Progenitor cell of endocrine pancreas (in vitro differentiated cells): Measurements from ENCODE around the gene RAB36. TPM values are rescaled to one million over a fixed set of nuclear protein-coding genes. Genes with fewer than 3 reads are reported as not detected.

ENCODE experiments used
- DNase-seq: peaks from one replicate; pipeline ENCODE4 v3.0.0; 2021; ENCODE audit warnings: low spot score; ENCODE audit not compliant: unreplicated experiment
- H3K27ac Mint-ChIP-seq: 2 replicates; pipeline ENCODE4 v1.8.0; 2021; ENCODE audit warnings: mild to moderate bottlenecking, moderate library complexity, mixed read lengths
- H3K27me3 Mint-ChIP-seq: 2 replicates; pipeline ENCODE4 v1.8.0; 2021; ENCODE audit warnings: mixed read lengths
- H3K36me3 Mint-ChIP-seq: 2 replicates; pipeline ENCODE4 v1.8.0; 2022; ENCODE audit warnings: mixed read lengths; ENCODE audit not compliant: insufficient read depth
- H3K4me1 Mint-ChIP-seq: 2 replicates; pipeline ENCODE4 v1.8.0; 2021; ENCODE audit warnings: low read depth, mixed read lengths
- H3K4me3 Mint-ChIP-seq: 2 replicates; pipeline ENCODE4 v1.8.0; 2021; ENCODE audit warnings: low read depth, mild to moderate bottlenecking, moderate library complexity, mixed read lengths
- H3K9me3 Mint-ChIP-seq: 2 replicates; pipeline ENCODE4 v1.8.0; 2021; ENCODE audit warnings: low read depth, mixed read lengths
- CTCF ChIP-seq: fragments of 200-600 bp; sonication (generic); IDR thresholded peaks from one replicate; pipeline ENCODE4 v1.5.0; 2021; ENCODE audit warnings: antibody characterized with exemption, mild to moderate bottlenecking; ENCODE audit not compliant: unreplicated experiment
- total RNA-seq: library from RNA; stranded (reverse); gene quantifications from 2 replicates; pipeline ENCODE4 v1.2.1, GENCODE V29; 2021

RAB36 gene
- total RNA-seq, 1 donor from 2014 or later, result 10.3 TPM

DNA sequence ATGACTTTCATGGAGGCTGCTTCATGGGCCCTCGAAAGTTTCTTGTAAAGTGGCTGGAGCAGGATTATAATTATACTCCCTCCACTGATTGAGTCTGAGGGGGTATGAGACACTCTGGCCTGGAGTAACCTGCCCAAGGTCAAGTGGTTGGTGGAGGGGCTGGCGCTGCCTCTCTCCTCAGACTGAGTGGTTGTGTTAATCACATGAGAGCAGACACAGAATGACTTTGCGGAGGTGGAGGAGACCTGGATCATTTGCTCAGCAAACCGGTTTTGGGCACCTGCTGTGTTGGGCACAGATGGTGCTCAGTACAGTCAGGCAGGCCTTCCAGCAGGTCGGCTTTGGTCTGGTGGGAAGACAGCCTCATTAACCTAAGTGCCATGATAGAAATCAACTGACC lies 46.9 kb downstream of the RAB36 start:
- Mint-ChIP-seq H3K36me3 (peaks cover 11% of the 10 kb centered on the region), H3K4me3 (no peak overlapping the region), H3K4me1 (peaks cover 26% of the 10 kb centered on the region), H3K27me3 (no peaks in the 10 kb centered on the region), H3K27ac (no peak overlapping the region), H3K9me3 (no peaks in the 10 kb centered on the region)
- TF ChIP-seq CTCF, result no peak
- DNase-seq, result no peak

GRCh38 chr22:23192558-23192957 lies 47.3 kb downstream of the RAB36 start:
- no peaks in the 10 kb centered on the region for H3K27me3 Mint-ChIP-seq
- peaks cover 11% of the 10 kb centered on the region for H3K36me3 Mint-ChIP-seq
- TF ChIP-seq CTCF, result no peak
- H3K27ac Mint-ChIP-seq, result peak overlapping the region; percentile 89
- no peak for DNase-seq
- no peak overlapping the region for H3K4me3 Mint-ChIP-seq
- H3K9me3 Mint-ChIP-seq, result no peaks in the 10 kb centered on the region
- peaks cover 23% of the 10 kb centered on the region for H3K4me1 Mint-ChIP-seq

GRCh38 chr22:23193196-23193827 lies 48.0 kb downstream of the RAB36 start:
- no peaks in the 10 kb centered on the region for H3K9me3 Mint-ChIP-seq
- H3K27ac Mint-ChIP-seq, result no peak overlapping the region
- peaks cover 19% of the 10 kb centered on the region for H3K4me1 Mint-ChIP-seq
- no peak for DNase-seq
- TF ChIP-seq CTCF, result no peak
- H3K36me3 Mint-ChIP-seq, result peaks cover 9% of the 10 kb centered on the region
- H3K4me3 Mint-ChIP-seq, result no peak overlapping the region
- no peaks in the 10 kb centered on the region for H3K27me3 Mint-ChIP-seq

DNA sequence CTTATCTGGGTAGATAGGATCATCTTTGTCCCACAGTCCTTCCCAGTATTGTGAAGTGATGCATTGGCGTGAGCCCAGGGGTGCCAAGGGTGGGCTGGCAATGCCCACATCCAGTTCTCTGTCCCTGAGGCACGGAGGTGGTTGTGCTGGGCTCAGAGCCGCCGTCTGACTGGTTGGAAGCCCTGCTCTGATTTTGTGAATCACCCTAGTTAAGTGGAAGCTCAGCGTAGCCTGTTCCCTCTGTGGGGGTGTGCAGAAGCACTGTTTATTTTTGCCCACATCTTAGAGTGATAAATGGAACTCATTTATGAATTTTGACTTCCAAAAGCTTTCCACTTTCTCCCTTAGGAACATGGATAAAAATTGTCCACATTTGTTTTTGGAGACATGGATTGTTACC lies 48.6 kb downstream of the RAB36 start:
- H3K27me3 Mint-ChIP-seq, result no peaks in the 10 kb centered on the region
- H3K36me3 Mint-ChIP-seq, result peaks cover 10% of the 10 kb centered on the region
- TF ChIP-seq CTCF, result no peak
- H3K9me3 Mint-ChIP-seq, result no peaks in the 10 kb centered on the region
- H3K27ac Mint-ChIP-seq, result no peak overlapping the region
- DNase-seq, result no peak
- peaks cover 21% of the 10 kb centered on the region for H3K4me1 Mint-ChIP-seq
- no peak overlapping the region for H3K4me3 Mint-ChIP-seq

DNA sequence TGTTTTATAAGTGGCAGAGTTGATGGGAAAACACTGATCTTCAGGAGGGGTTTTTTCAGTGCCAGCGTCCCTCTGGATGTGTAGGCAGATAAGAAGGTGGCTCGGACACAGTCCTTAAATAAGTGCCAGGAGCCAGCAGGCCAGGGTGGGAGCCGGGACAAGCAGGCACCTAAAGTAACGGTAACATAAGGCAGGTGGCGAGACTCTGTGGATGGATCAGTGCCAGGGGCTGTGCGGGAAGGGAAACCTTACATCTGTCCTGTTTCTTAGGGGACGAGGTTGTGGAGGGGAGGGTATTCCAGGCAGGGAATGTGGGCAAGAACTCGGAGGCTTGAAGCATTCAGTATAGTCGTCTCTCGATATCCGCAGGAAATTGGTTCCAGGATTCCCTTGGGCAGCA lies 50.9 kb downstream of the RAB36 start:
- H3K27ac Mint-ChIP-seq, result peak overlapping the region; percentile 38
- H3K9me3 Mint-ChIP-seq, result no peaks in the 10 kb centered on the region
- H3K27me3 Mint-ChIP-seq, result no peaks in the 10 kb centered on the region
- no peak for DNase-seq
- no peak for TF ChIP-seq CTCF
- no peak overlapping the region for H3K4me3 Mint-ChIP-seq
- peaks cover 39% of the 10 kb centered on the region for H3K4me1 Mint-ChIP-seq
- peaks cover 6% of the 10 kb centered on the region for H3K36me3 Mint-ChIP-seq
